Measurements from ENCODE around the gene C2orf72.

C2orf72 gene

GRCh38 chr2:231051116-231051515, 13.8 kb downstream of the C2orf72 start:
- peaks cover 26% of the 10 kb centered on the region for H3K4me1 ChIP-seq
- H3K27ac ChIP-seq: no peak overlapping the region
- no peaks in the 10 kb centered on the region for H3K27me3 ChIP-seq
- H3K9me3 ChIP-seq: no peaks in the 10 kb centered on the region
- TF ChIP-seq Cebpa-rat (IDR thresholded peaks at IDR 0.05): no peak
- H4K20me1 ChIP-seq: no peaks in the 10 kb centered on the region
- H3K9ac ChIP-seq: no peak overlapping the region
- no peaks in the 10 kb centered on the region for H3K36me3 ChIP-seq
- H3K4me2 ChIP-seq: peak overlapping the region; percentile 45
- H3K4me3 ChIP-seq: no peak overlapping the region

- H3K4me1 ChIP-seq: peaks cover 29% of the 10 kb centered on the region
- H4K20me1 ChIP-seq: peaks cover 10% of the 10 kb centered on the region
- H3K4me3 ChIP-seq: peak overlapping the region; percentile 73
- H3K27ac ChIP-seq: 0 out of 2 replicates have a peak overlapping the region, but pooled peaks have one; percentile 51
- peak overlapping the region; percentile 91 for H3K4me2 ChIP-seq
- TF ChIP-seq Cebpa-rat (IDR thresholded peaks at IDR 0.05): no peak
- no peaks in the 10 kb centered on the region for H3K36me3 ChIP-seq
- H3K27me3 ChIP-seq: no peaks in the 10 kb centered on the region
- H3K9ac ChIP-seq: peak overlapping the region; percentile 67
- H3K9me3 ChIP-seq: no peaks in the 10 kb centered on the region
Observed at GRCh38 chr2:231052494-231053451, 15.4 kb downstream of the C2orf72 start.

DNA sequence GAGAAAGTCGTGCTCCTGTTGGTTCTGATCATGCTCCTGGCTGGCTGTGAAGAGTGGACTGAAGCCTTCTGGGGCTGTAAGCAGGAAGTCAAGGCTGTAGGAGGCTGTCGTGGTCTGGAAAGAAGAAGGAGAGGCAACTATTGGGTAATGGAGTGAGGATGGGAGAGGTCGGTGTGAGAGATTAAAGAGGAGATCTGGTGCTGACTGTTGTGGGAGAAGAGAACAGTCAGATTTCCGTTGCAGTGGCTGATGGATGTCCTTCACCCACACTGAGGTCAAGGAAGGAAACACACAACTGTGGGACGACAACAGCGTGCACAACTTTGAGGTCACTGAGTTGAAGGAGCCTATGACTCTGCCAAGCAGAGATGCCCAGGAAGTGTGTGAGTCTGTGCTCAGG, 16.5 kb downstream of the C2orf72 start:
- H3K27me3 ChIP-seq: no peaks in the 10 kb centered on the region
- TF ChIP-seq Cebpa-rat (IDR thresholded peaks at IDR 0.05): no peak
- H3K27ac ChIP-seq: no peak overlapping the region
- no peak overlapping the region for H3K4me2 ChIP-seq
- H3K36me3 ChIP-seq: no peaks in the 10 kb centered on the region
- no peak overlapping the region for H3K4me3 ChIP-seq
- peaks cover 21% of the 10 kb centered on the region for H4K20me1 ChIP-seq
- H3K9ac ChIP-seq: no peak overlapping the region
- peaks cover 40% of the 10 kb centered on the region for H3K4me1 ChIP-seq
- H3K9me3 ChIP-seq: no peaks in the 10 kb centered on the region

GRCh38 chr2:231056453-231057416, 19.4 kb downstream of the C2orf72 start, which contains the start of gene PSMD1:
Gene PSMD1, plus strand, starts transcription at chr2:231056867. Its CDS starts 159 bp downstream, at chr2:231057026.
- Histone ChIP-seq H4K20me1 (peaks cover 50% of the 10 kb centered on the region), H3K9ac (peak within 1 kb of the TSS; percentile 99), H3K36me3 (peaks cover 7% of the 10 kb centered on the region), H3K9me3 (no peaks in the 10 kb centered on the region), H3K27me3 (no peaks in the 10 kb centered on the region), H3K4me2 (peak within 1 kb of the TSS; percentile 95), H3K4me3 (peak within 1 kb of the TSS; percentile 100), H3K4me1 (peaks cover 38% of the 10 kb centered on the region), H3K27ac (peak within 1 kb of the TSS; percentile 99)
- TF ChIP-seq Cebpa-rat (IDR thresholded peaks at IDR 0.05): no peak

GRCh38 chr2:231057590-231057989, 20.3 kb downstream of the C2orf72 start:
- Histone ChIP-seq H4K20me1 (peaks cover 50% of the 10 kb centered on the region), H3K9ac (peak overlapping the region; percentile 99), H3K4me2 (peak overlapping the region; percentile 95), H3K4me3 (peak overlapping the region; percentile 100), H3K27me3 (no peaks in the 10 kb centered on the region), H3K9me3 (no peaks in the 10 kb centered on the region), H3K36me3 (peaks cover 12% of the 10 kb centered on the region), H3K4me1 (peaks cover 30% of the 10 kb centered on the region), H3K27ac (peak overlapping the region; percentile 99)
- TF ChIP-seq Cebpa-rat (IDR thresholded peaks at IDR 0.05): no peak

DNA sequence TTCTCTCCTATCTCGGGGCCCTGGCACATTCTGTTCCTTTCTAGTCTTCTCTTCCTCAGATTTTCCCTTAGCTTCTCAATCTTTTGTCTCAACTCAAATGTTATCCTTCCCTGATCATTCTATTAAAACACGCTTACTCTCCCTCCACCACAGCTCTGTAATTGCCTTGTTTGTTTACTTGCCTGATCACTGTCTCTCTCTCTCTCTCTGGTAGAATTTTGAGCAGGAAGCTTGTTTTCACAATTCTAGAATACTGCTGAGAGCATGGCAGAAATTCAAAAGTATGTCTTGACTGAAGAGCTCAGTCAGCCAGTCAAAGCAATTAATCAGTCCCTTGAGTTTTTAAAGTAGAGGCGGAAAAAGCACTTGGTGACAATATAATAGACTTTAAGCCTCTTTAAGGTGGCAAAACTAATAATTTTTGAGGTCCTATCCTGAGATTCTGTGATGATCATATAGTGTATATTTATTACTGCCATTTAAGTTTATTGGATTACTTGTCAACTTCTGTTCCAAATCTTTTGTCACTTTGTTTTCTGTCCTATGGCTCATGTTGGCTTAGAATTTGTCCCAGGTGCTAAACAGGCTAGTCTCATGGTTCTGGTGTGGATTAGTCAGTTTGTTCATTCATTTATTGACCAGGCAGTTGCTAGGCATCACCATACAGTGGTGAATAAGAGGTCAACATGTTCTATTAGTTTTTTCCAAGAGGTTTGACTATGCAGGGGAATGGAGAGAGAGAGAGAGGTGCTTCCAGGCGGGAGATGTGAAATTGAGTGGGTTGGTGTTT, 21.6 kb downstream of the C2orf72 start:
- no peak overlapping the region for H3K27ac ChIP-seq
- H3K27me3 ChIP-seq: no peaks in the 10 kb centered on the region
- H3K9me3 ChIP-seq: no peaks in the 10 kb centered on the region
- H4K20me1 ChIP-seq: peaks cover 50% of the 10 kb centered on the region
- peak overlapping the region; percentile 22 for H3K9ac ChIP-seq
- H3K4me1 ChIP-seq: peaks cover 26% of the 10 kb centered on the region
- no peak for TF ChIP-seq Cebpa-rat (IDR thresholded peaks at IDR 0.05)
- H3K4me3 ChIP-seq: no peak overlapping the region
- H3K36me3 ChIP-seq: peaks cover 26% of the 10 kb centered on the region
- H3K4me2 ChIP-seq: peak overlapping the region; percentile 95

DNA sequence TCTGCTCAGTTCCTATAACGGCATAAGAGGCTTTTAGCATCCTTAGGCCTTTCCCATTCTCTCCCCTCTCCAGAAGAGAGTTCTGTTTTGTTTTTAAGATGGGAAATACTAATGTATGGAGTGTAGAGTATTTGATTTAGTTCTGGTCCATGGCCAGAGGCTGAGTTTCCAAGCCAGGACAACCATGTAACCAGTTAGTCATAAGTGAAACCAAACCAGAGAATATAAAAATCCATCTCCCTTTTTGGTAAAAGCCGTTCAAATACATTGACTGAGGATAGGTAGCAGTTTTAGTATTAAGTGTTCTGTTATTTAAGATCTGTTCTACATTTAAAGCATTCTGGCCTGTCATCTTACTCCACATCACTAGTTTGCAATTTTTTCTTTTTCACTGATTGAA, 22.4 kb downstream of the C2orf72 start:
- no peak for TF ChIP-seq Cebpa-rat (IDR thresholded peaks at IDR 0.05)
- Histone ChIP-seq H3K9ac (no peak overlapping the region), H4K20me1 (peaks cover 54% of the 10 kb centered on the region), H3K4me1 (peaks cover 26% of the 10 kb centered on the region), H3K27ac (no peak overlapping the region), H3K4me3 (no peak overlapping the region), H3K36me3 (peaks cover 34% of the 10 kb centered on the region), H3K4me2 (no peak overlapping the region), H3K27me3 (no peaks in the 10 kb centered on the region), H3K9me3 (no peaks in the 10 kb centered on the region)

DNA sequence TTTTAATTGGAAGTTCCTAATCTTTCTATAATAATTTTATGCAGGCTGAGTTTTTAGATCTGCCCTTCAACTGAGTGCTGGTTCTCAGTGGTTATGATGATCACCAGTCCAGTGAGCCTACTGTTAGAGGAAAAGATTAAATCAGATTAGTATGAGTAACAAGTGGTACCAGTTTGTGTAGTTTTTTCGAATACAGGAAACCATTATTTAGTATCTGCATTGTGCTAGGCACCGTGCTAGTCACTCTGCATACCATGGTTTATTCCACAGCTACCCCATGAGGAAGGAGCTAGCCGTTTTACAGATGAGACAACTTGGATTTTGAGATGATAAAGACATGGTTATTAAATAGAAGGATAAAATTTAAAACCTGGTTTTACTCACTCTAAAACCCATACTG, 25.5 kb downstream of the C2orf72 start:
- Histone ChIP-seq H3K9me3 (no peaks in the 10 kb centered on the region), H3K9ac (no peak overlapping the region), H3K27ac (no peak overlapping the region), H3K27me3 (no peaks in the 10 kb centered on the region), H3K4me2 (no peak overlapping the region), H3K36me3 (peaks cover 64% of the 10 kb centered on the region), H3K4me1 (peaks cover 23% of the 10 kb centered on the region), H4K20me1 (peaks cover 45% of the 10 kb centered on the region), H3K4me3 (no peak overlapping the region)
- TF ChIP-seq Cebpa-rat (IDR thresholded peaks at IDR 0.05): no peak

- Histone ChIP-seq H3K4me3 (no peak overlapping the region), H3K4me2 (no peak overlapping the region), H3K27me3 (no peaks in the 10 kb centered on the region), H4K20me1 (peaks cover 39% of the 10 kb centered on the region), H3K9me3 (no peaks in the 10 kb centered on the region), H3K36me3 (peaks cover 70% of the 10 kb centered on the region), H3K9ac (no peak overlapping the region), H3K27ac (no peak overlapping the region), H3K4me1 (peaks cover 17% of the 10 kb centered on the region)
- no peak for TF ChIP-seq Cebpa-rat (IDR thresholded peaks at IDR 0.05)
Observed at GRCh38 chr2:231063347-231063746, 26.0 kb downstream of the C2orf72 start.

Measured in BLaER1 (cell line).